Astrocyte of the hippocampus (primary cell): ENCODE measurements around the gene EGFLAM.
A peak's percentile ranks its signal among the peaks of the same experiment; 100 is the strongest.

Experiments used
- DNase-seq: peaks from one replicate; pipeline ENCODE4 v3.0.0; 2011; ENCODE audit warnings: low read depth, low spot score

EGFLAM gene

GRCh38 chr5:38469707-38470267 is 211.4 kb downstream of the EGFLAM start:
- no peak for DNase-seq

- DNase-seq, result no peak
These were observed 213.3 kb downstream of the EGFLAM start for GRCh38 chr5:38471709-38472108.

GRCh38 chr5:38472541-38472940 is 214.2 kb downstream of the EGFLAM start:
- no peak for DNase-seq

GRCh38 chr5:38473008-38473407 is 214.6 kb downstream of the EGFLAM start:
- peak; percentile 23 for DNase-seq

GRCh38 chr5:38478166-38478565 is 219.8 kb downstream of the EGFLAM start:
- DNase-seq, result no peak

- no peak for DNase-seq
These were observed 220.5 kb downstream of the EGFLAM start for GRCh38 chr5:38478878-38479277.

GRCh38 chr5:38479315-38479904 is 221.1 kb downstream of the EGFLAM start:
- no peak for DNase-seq

GRCh38 chr5:38483805-38484398 is 225.5 kb downstream of the EGFLAM start:
- no peak for DNase-seq

- no peak for DNase-seq
These were observed 235.8 kb downstream of the EGFLAM start for GRCh38 chr5:38494175-38494574.

- DNase-seq, result no peak
These were observed 236.4 kb downstream of the EGFLAM start for GRCh38 chr5:38494763-38495162.

GRCh38 chr5:38497946-38498345 is 239.6 kb downstream of the EGFLAM start:
- peak; percentile 17 for DNase-seq

- DNase-seq, result peak; percentile 37
These were observed 242.4 kb downstream of the EGFLAM start for GRCh38 chr5:38500573-38501260.

GRCh38 chr5:38506302-38506701 is 247.9 kb downstream of the EGFLAM start:
- DNase-seq, result no peak

- peak; percentile 61 for DNase-seq
These were observed 250.8 kb downstream of the EGFLAM start for GRCh38 chr5:38509185-38509584.
